PFSK-1 (cell line): ENCODE results near the gene LANCL2.

Experiments
- FOXP2 ChIP-seq: optimal IDR thresholded peaks from 2 replicates; pipeline ENCODE3; 2011; ENCODE audit warnings: borderline replicate concordance, control low read depth, inconsistent platforms; ENCODE audit not compliant: insufficient read depth; ENCODE audit errors: extremely low read length, extremely low read depth
- POLR2AphosphoS5 ChIP-seq: IDR thresholded peaks from 2 replicates; pipeline ENCODE4 v1.6.1; 2012; ENCODE audit warnings: low read depth, mild to moderate bottlenecking, control low read depth, low read length, moderate library complexity
- REST ChIP-seq, 2 experiments: IDR thresholded peaks; 2 replicates each; pipeline versions ENCODE4 v1.6.1 to v1.8.0; 2011 to 2012; ENCODE audit warnings: low read depth in 2 of 2, low read length in 2 of 2, control low read depth in 1 of 2, inconsistent platforms in 1 of 2, mild to moderate bottlenecking in 1 of 2, moderate library complexity in 1 of 2; ENCODE audit not compliant: insufficient read depth in 1 of 2
- SIN3A ChIP-seq: IDR thresholded peaks from 2 replicates; pipeline ENCODE4 v1.6.1; 2012; ENCODE audit warnings: mild to moderate bottlenecking, low read length, moderate library complexity, borderline replicate concordance; ENCODE audit not compliant: insufficient read depth
- TAF1 ChIP-seq: IDR thresholded peaks from 2 replicates; pipeline ENCODE4 v1.6.1; 2012; ENCODE audit warnings: low read length, control low read depth, borderline replicate concordance; ENCODE audit not compliant: insufficient read depth

The LANCL2 gene

GRCh38 chr7:55458351-55458750, 93.2 kb downstream of the LANCL2 start:
- no peak for TF ChIP-seq POLR2AphosphoS5
- no peak for TF ChIP-seq REST (IDR thresholded peaks at IDR 0.05; ENCODE audit: insufficient read depth in 1 of 2, low read depth in 2 of 2, low read length in 2 of 2)
- no peak for TF ChIP-seq SIN3A
- no peak for TF ChIP-seq FOXP2
- no peak for TF ChIP-seq TAF1

GRCh38 chr7:55463686-55464262, 98.6 kb downstream of the LANCL2 start:
- no peak for TF ChIP-seq SIN3A

GRCh38 chr7:55464422-55464821, 99.3 kb downstream of the LANCL2 start:
- TF ChIP-seq FOXP2 (no peak), POLR2AphosphoS5 (no peak), SIN3A (no peak), REST (IDR thresholded peaks at IDR 0.05; ENCODE audit: insufficient read depth in 1 of 2, low read depth in 2 of 2, low read length in 2 of 2) (no peak), TAF1 (no peak)

GRCh38 chr7:55465691-55466090, 100.6 kb downstream of the LANCL2 start:
- TF ChIP-seq FOXP2 (no peak), POLR2AphosphoS5 (no peak), REST (IDR thresholded peaks at IDR 0.05; ENCODE audit: insufficient read depth in 1 of 2, low read depth in 2 of 2, low read length in 2 of 2) (no peak), SIN3A (no peak), TAF1 (no peak)

- no peak for TF ChIP-seq FOXP2
- no peak for TF ChIP-seq POLR2AphosphoS5
- TF ChIP-seq SIN3A = no peak
- no peak for TF ChIP-seq TAF1
- no peak for TF ChIP-seq REST (IDR thresholded peaks at IDR 0.05; ENCODE audit: insufficient read depth in 1 of 2, low read depth in 2 of 2, low read length in 2 of 2)
These were observed 102.0 kb downstream of the LANCL2 start for GRCh38 chr7:55467047-55467593.
